ENCODE data around the gene MRPS25. TPM values are rescaled to one million over a fixed set of nuclear protein-coding genes. Genes with fewer than 3 reads are reported as not detected.

MRPS25 gene
- total RNA-seq, 1 experiment from 2014 or later = 53.2 TPM

DNA sequence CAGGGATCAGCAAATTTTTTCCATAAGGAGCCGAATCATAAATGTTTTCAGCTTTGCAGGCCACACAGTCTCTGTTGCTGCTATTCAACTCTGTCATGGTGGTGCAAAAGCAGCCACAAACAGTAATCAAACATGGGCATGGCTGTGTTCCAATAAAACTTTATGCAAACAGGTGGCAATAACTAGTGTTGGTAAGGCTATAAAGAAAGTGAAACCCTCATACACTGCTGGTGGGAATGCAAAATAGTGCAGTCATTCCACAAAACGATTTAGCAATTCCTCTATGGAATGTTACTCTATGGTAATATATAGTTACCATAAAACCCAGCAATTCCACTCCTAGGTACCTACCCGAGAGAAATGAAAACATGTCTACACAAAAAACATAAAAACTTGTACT lies 14.0 kb upstream of the MRPS25 start:
- Histone ChIP-seq H2BK120ac (ENCODE audit: low read depth, low read length, poor library complexity, severe bottlenecking) (no peak overlapping the region), H2BK5ac (ENCODE audit: insufficient read length, low read length) (no peak overlapping the region), H4K20me1 (ENCODE audit: control insufficient read depth, insufficient read depth, insufficient read length) (no peaks in the 10 kb centered on the region), H3K23me2 (ENCODE audit: insufficient read length, low read depth, low read length, poor library complexity, severe bottlenecking) (no peaks in the 10 kb centered on the region), H3K14ac (ENCODE audit: insufficient read depth, low read length) (no peak overlapping the region), H3K4me1 (ENCODE audit: insufficient read depth, low read length) (no peaks in the 10 kb centered on the region), H2BK12ac (ENCODE audit: insufficient read length, low read depth, low read length) (no peak overlapping the region), H4K8ac (replicated peaks; ENCODE audit: insufficient read length, low read depth, low read length) (no peak overlapping the region), H3K9ac (ENCODE audit: extremely low read depth, insufficient read length, low read length) (no peak overlapping the region), H3K18ac (ENCODE audit: insufficient read length, low read depth, low read length) (no peak overlapping the region), H3T11ph (ENCODE audit: low read length) (no peak overlapping the region), H3K27ac (ENCODE audit: insufficient read length, low read depth, low read length) (no peak overlapping the region), H4K91ac (ENCODE audit: insufficient read length, low read depth, low read length) (no peak overlapping the region), H3K23ac (ENCODE audit: insufficient read length, low read depth, low read length) (no peak overlapping the region), H3K4ac (ENCODE audit: low read depth, low read length) (no peak overlapping the region), H3K56ac (ENCODE audit: insufficient read length, low read depth, low read length) (no peak overlapping the region), H3K27me3 (ENCODE audit: insufficient read depth, low read length) (no peaks in the 10 kb centered on the region), H3K79me2 (ENCODE audit: insufficient read depth, low read length) (no peaks in the 10 kb centered on the region), H3K9me3 (ENCODE audit: control insufficient read depth, low read depth, low read length) (no peaks in the 10 kb centered on the region), H2AK5ac (ENCODE audit: insufficient read length, low read length) (no peak overlapping the region), H2BK15ac (ENCODE audit: low read depth, low read length) (no peak overlapping the region), H3K4me2 (ENCODE audit: insufficient read depth, insufficient read length, low read length) (no peak overlapping the region), H2AFZ (ENCODE audit: low read length) (no peak overlapping the region), H3K79me1 (ENCODE audit: insufficient read depth, low read depth, low read length, poor library complexity, severe bottlenecking) (no peaks in the 10 kb centered on the region), H2BK20ac (ENCODE audit: low read depth, low read length, poor library complexity, severe bottlenecking) (no peak overlapping the region), H4K5ac (ENCODE audit: insufficient read length, low read depth, low read length) (no peak overlapping the region)
- no peak for DNase-seq
- Mint-ChIP-seq H3K4me1 (no peaks in the 10 kb centered on the region), H3K9me3 (no peaks in the 10 kb centered on the region), H3K4me3 (no peak overlapping the region), H3K36me3 (ENCODE audit: insufficient read depth in 1 of 3, low read depth in 3 of 3) (peaks cover 15 to 87% (median 74%) of the 10 kb centered on the region in 3 experiments; a peak in 6 of 7 replicates), H3K27me3 (ENCODE audit: low read depth) (no peaks in the 10 kb centered on the region), H3K27ac (no peak overlapping the region)
- WGBS (ENCODE audit: extremely low coverage, insufficient read length, low lambda C conversion rate) = no CpG with 5 or more reads among the region's 3 CpGs
- no peak for TF ChIP-seq CTCF (conservative IDR thresholded peaks at IDR 0.05)

All from H9 (cell line).